ENCODE measurements around the gene ALDH1A2. TPM values are rescaled to one million over a fixed set of nuclear protein-coding genes. Genes with fewer than 3 reads are reported as not detected.

ALDH1A2 gene
- total RNA-seq, 1 donor from 2014 or later, result 9.3 TPM

- DNase-seq (ENCODE audit: low spot score in 2 of 2), result no peak
- no peak overlapping the region for H3K27ac ChIP-seq
- H3K36me3 ChIP-seq, result no peaks in the 10 kb centered on the region
- intact Hi-C loops (cut with DNase I), result no loop called here
- H3K27me3 ChIP-seq, result no peaks in the 10 kb centered on the region
- no peaks in the 10 kb centered on the region for H3K4me1 ChIP-seq
- no peak overlapping the region for H3K4me3 ChIP-seq
- H3K9me3 ChIP-seq, result no peaks in the 10 kb centered on the region
- no peak for TF ChIP-seq CTCF (IDR thresholded peaks at IDR 0.05)
Observed at GRCh38 chr15:57903626-57904025, 161.9 kb downstream of the ALDH1A2 start.

Other genes with a start within 250 kb of the ALDH1A2 start
- 0.43 TPM for gene AQP9, start 72.7 kb upstream of the ALDH1A2 start, total RNA-seq

Measured in ascending aorta (tissue), 2 donors.